Sciatic nerve (tissue), 2 donors: ENCODE measurements around the gene DMGDH. TPM values are rescaled to one million over a fixed set of nuclear protein-coding genes. Genes with fewer than 3 reads are reported as not detected.
A peak's percentile ranks its signal among the peaks of the same experiment; 100 is the strongest.

ENCODE experiments used
- ATAC-seq: fragments of 200-7000 bp; cut with Tn5 transposase; one replicate; pipeline ENCODE4 v1.9.1; 2020; ENCODE audit warnings: mild to moderate bottlenecking, moderate library complexity
- DNase-seq: peaks from one replicate; pipeline ENCODE4 v3.0.0-alpha.2; 2020; ENCODE audit warnings: low spot score
- intact Hi-C: fragments of 100-400 bp; cut with DNase I; formaldehyde crosslinking; loops from one replicate; pipeline ENCODE4 v1.14.2; 2022
- total RNA-seq: library from RNA; stranded (reverse); fragmentation: NEBNext Ultra II Directional; extraction: Animal tissue kit (Norgen Biotek cat#: 25700); gene quantifications from one replicate; pipeline ENCODE4 v1.2.1, GENCODE V29; 2021
- donor health status: DM: no; HTN: no; CAD: no.
- donor health status: DM: no; HTN: no; CAD: no.

DMGDH gene
- total RNA-seq, 1 donor from 2014 or later = 8.0 TPM

- DNase-seq (no peak), ATAC-seq (no peak)
- intact Hi-C loops = loop anchor here (5.0 kb wide), 1 partner anchor 1831 kb away; no protein-coding TSS in a partner anchor
Observed at GRCh38 chr5:79075646-79076426, 6.4 kb upstream of the DMGDH start.

GRCh38 chr5:79074641-79075040 lies 5.2 kb upstream of the DMGDH start:
- intact Hi-C loops = loop anchor here (5.0 kb wide), 1 partner anchor 1833 kb away; no protein-coding TSS in a partner anchor
- ATAC-seq (no peak), DNase-seq (no peak)

- DNase-seq (no peak), ATAC-seq (peak; percentile 84)
- intact Hi-C loops = no loop called here
Observed at GRCh38 chr5:79070350-79070667, 835 bp upstream of the DMGDH start.

- no peak for ATAC-seq
- intact Hi-C loops = no loop called here
- no peak for DNase-seq
Observed at GRCh38 chr5:79062436-79062835, 7.0 kb downstream of the DMGDH start.

GRCh38 chr5:79059674-79060073 lies 9.8 kb downstream of the DMGDH start:
- DNase-seq (no peak), ATAC-seq (no peak)
- intact Hi-C loops = no loop called here

- no peak for DNase-seq
- intact Hi-C loops = no loop called here
Observed at GRCh38 chr5:79056847-79057246, 12.6 kb downstream of the DMGDH start.

GRCh38 chr5:79055017-79055416 lies 14.5 kb downstream of the DMGDH start:
- intact Hi-C loops = no loop called here
- DNase-seq (no peak), ATAC-seq (no peak)

More at GRCh38 chr5:79056847-79057246, 12.6 kb downstream of the DMGDH start:
- no peak for ATAC-seq

GRCh38 chr5:79053321-79053720 lies 16.2 kb downstream of the DMGDH start:
- ATAC-seq (no peak), DNase-seq (no peak)
- intact Hi-C loops = no loop called here

GRCh38 chr5:79050498-79050897 lies 19.0 kb downstream of the DMGDH start:
- intact Hi-C loops = no loop called here
- peak; percentile 93 for ATAC-seq
- no peak for DNase-seq

- DNase-seq (no peak), ATAC-seq (peak; percentile 72)
- intact Hi-C loops = no loop called here
Observed at GRCh38 chr5:79048437-79048836, 21.0 kb downstream of the DMGDH start.

GRCh38 chr5:79047199-79047598 lies 22.3 kb downstream of the DMGDH start:
- ATAC-seq = no peak
- no peak for DNase-seq
- intact Hi-C loops = no loop called here

GRCh38 chr5:79042188-79042587 lies 27.3 kb downstream of the DMGDH start:
- ATAC-seq (no peak), DNase-seq (no peak)
- intact Hi-C loops = no loop called here

GRCh38 chr5:79036769-79037168 lies 32.7 kb downstream of the DMGDH start:
- DNase-seq (no peak), ATAC-seq (no peak)
- intact Hi-C loops = no loop called here

- no peak for DNase-seq
- ATAC-seq = no peak
- intact Hi-C loops = no loop called here
Observed at GRCh38 chr5:79035237-79035636, 34.2 kb downstream of the DMGDH start.

GRCh38 chr5:79032782-79033181 lies 36.7 kb downstream of the DMGDH start:
- intact Hi-C loops = no loop called here
- ATAC-seq = no peak
- no peak for DNase-seq

GRCh38 chr5:79032031-79032695 lies 37.3 kb downstream of the DMGDH start:
- intact Hi-C loops = no loop called here
- DNase-seq (no peak), ATAC-seq (no peak)

GRCh38 chr5:79031485-79031867 lies 38.0 kb downstream of the DMGDH start:
- DNase-seq (no peak), ATAC-seq (no peak)
- intact Hi-C loops = no loop called here

- DNase-seq = no peak
- intact Hi-C loops = no loop called here
- ATAC-seq = no peak
Observed at GRCh38 chr5:79030663-79031484, 38.6 kb downstream of the DMGDH start.

GRCh38 chr5:79025054-79025472 lies 44.4 kb downstream of the DMGDH start:
- peak; percentile 78 for ATAC-seq
- intact Hi-C loops = loop anchor here (10.0 kb wide), 1 partner anchor 110 kb away; no protein-coding TSS in a partner anchor

GRCh38 chr5:79023947-79024346 lies 45.5 kb downstream of the DMGDH start:
- DNase-seq (no peak), ATAC-seq (no peak)
- intact Hi-C loops = loop anchor here (10.0 kb wide), 1 partner anchor 111 kb away; no protein-coding TSS in a partner anchor

More at GRCh38 chr5:79025054-79025472, 44.4 kb downstream of the DMGDH start:
- peak; percentile 84 for DNase-seq
